SU-DHL-6 (cell line): ENCODE measurements around the gene PCDH17.

ENCODE experiments used
- H2AFZ ChIP-seq: fragments of 200-600 bp; sonication (generic); 2 replicates; pipeline ENCODE4 v1.6.1; 2014; ENCODE audit warnings: low read depth, mild to moderate bottlenecking, moderate library complexity, mixed read lengths, antibody characterized with exemption, low read length; ENCODE audit not compliant: severe bottlenecking
- H3F3A ChIP-seq: fragments of 200-600 bp; shearing (Covaris generic); 2 replicates; pipeline ENCODE4 v1.6.0; 2016; ENCODE audit warnings: antibody characterized with exemption, mild to moderate bottlenecking; ENCODE audit not compliant: insufficient read depth
- H3K27ac ChIP-seq: fragments of 200-600 bp; sonication (generic); 2 replicates; pipeline ENCODE4 v1.5.1; 2016; ENCODE audit warnings: low read depth, mild to moderate bottlenecking, low read length, moderate library complexity, mixed read lengths
- H3K27me3 ChIP-seq: fragments of 200-600 bp; sonication (generic), shearing (Covaris generic); 2 replicates; pipeline ENCODE4 v1.6.0; 2014; ENCODE audit warnings: mild to moderate bottlenecking, low read length
- H3K36me3 ChIP-seq: fragments of 200-600 bp; sonication (generic); 2 replicates; pipeline ENCODE4 v1.6.1; 2014; ENCODE audit warnings: mild to moderate bottlenecking, low read length, mixed read lengths
- H3K4me2 ChIP-seq: fragments of 300-600, 200-600 bp; shearing (Covaris generic), sonication (generic); 2 replicates; pipeline ENCODE4 v1.6.0; 2014; ENCODE audit warnings: low read length, low read depth, mild to moderate bottlenecking; ENCODE audit not compliant: poor library complexity, severe bottlenecking
- H3K4me3 ChIP-seq: fragments of 200-600 bp; sonication (generic); 2 replicates; pipeline ENCODE4 v1.5.1; 2014; ENCODE audit warnings: antibody characterized with exemption, low read length, mild to moderate bottlenecking, mixed read lengths; ENCODE audit not compliant: insufficient read depth, poor library complexity, severe bottlenecking
- H3K79me2 ChIP-seq: fragments of 200-600 bp; sonication (generic); 2 replicates; pipeline ENCODE4 v1.6.1; 2014; ENCODE audit warnings: mild to moderate bottlenecking, low read length, moderate library complexity; ENCODE audit not compliant: insufficient read depth
- H3K9ac ChIP-seq: fragments of 200-600 bp; sonication (generic); 2 replicates; pipeline ENCODE4 v1.7.0; 2014; ENCODE audit warnings: mild to moderate bottlenecking, low read length
- H3K9me2 ChIP-seq: fragments of 200-600 bp; sonication (generic); replicated peaks from 2 replicates; pipeline ENCODE4 v1.6.1; 2014; ENCODE audit warnings: low read length; ENCODE audit not compliant: insufficient read depth
- H3K9me3 ChIP-seq: fragments of 200-600 bp; sonication (generic); 2 replicates; pipeline ENCODE4 v1.6.1; 2014; ENCODE audit warnings: low read length, mixed read lengths; ENCODE audit not compliant: insufficient read depth
- H4K20me1 ChIP-seq: fragments of 200-600 bp; sonication (generic); 2 replicates; pipeline ENCODE4 v1.6.1; 2014; ENCODE audit warnings: low read depth, mild to moderate bottlenecking, antibody characterized with exemption, low read length, moderate library complexity, mixed read lengths
- CTCF ChIP-seq: fragments of 200-600 bp; sonication (generic); IDR thresholded peaks from one replicate; pipeline ENCODE4 v1.5.1; 2017; ENCODE audit warnings: antibody characterized with exemption, mild to moderate bottlenecking, low read length, moderate library complexity; ENCODE audit not compliant: insufficient read depth, poor library complexity, severe bottlenecking
- EZH2phosphoT487 ChIP-seq: fragments of 200-600 bp; sonication (generic), shearing (Covaris generic); conservative IDR thresholded peaks from 2 replicates; pipeline ENCODE4 v1.6.1; 2018; ENCODE audit warnings: mild to moderate bottlenecking, antibody characterized with exemption, low read length, moderate library complexity, mixed read lengths

Gene PCDH17

GRCh38 chr13:57633141-57633949 lies 1.8 kb downstream of the PCDH17 start:
- Histone ChIP-seq H3K4me2 (no peak overlapping the region), H3K27ac (no peak overlapping the region), H3K9me3 (0 out of 2 replicates have a peak, but pooled peaks cover 5% of the 10 kb centered on the region), H3K36me3 (no peaks in the 10 kb centered on the region), H4K20me1 (no peaks in the 10 kb centered on the region), H3K79me2 (no peaks in the 10 kb centered on the region), H3K9ac (no peak overlapping the region), H3F3A (no peaks in the 10 kb centered on the region), H3K9me2 (no peaks in the 10 kb centered on the region), H2AFZ (no peak overlapping the region), H3K4me3 (no peak overlapping the region), H3K27me3 (no peaks in the 10 kb centered on the region)
- TF ChIP-seq CTCF (no peak), EZH2phosphoT487 (no peak)

GRCh38 chr13:57633950-57634838 lies 2.6 kb downstream of the PCDH17 start:
- Histone ChIP-seq H3K27ac (no peak overlapping the region), H3K9me2 (no peaks in the 10 kb centered on the region), H3K79me2 (no peaks in the 10 kb centered on the region), H3K9ac (no peak overlapping the region), H4K20me1 (no peaks in the 10 kb centered on the region), H3K9me3 (0 out of 2 replicates have a peak, but pooled peaks cover 5% of the 10 kb centered on the region), H2AFZ (no peak overlapping the region), H3K4me3 (no peak overlapping the region), H3K36me3 (no peaks in the 10 kb centered on the region), H3K27me3 (no peaks in the 10 kb centered on the region), H3K4me2 (no peak overlapping the region), H3F3A (no peaks in the 10 kb centered on the region)
- TF ChIP-seq CTCF (no peak), EZH2phosphoT487 (no peak)

GRCh38 chr13:57634839-57635165 lies 3.3 kb downstream of the PCDH17 start:
- Histone ChIP-seq H3K27ac (no peak overlapping the region), H3K4me3 (no peak overlapping the region), H3K27me3 (no peaks in the 10 kb centered on the region)

More at GRCh38 chr13:57634839-57635165, 3.3 kb downstream of the PCDH17 start:
- H3K4me2 ChIP-seq, result no peak overlapping the region
- H3K9me2 ChIP-seq, result no peaks in the 10 kb centered on the region
- H4K20me1 ChIP-seq, result no peaks in the 10 kb centered on the region
- H3K79me2 ChIP-seq, result no peaks in the 10 kb centered on the region
- H3F3A ChIP-seq, result no peaks in the 10 kb centered on the region
- no peak overlapping the region for H2AFZ ChIP-seq
- H3K9ac ChIP-seq, result no peak overlapping the region
- no peak for TF ChIP-seq EZH2phosphoT487
- 0 out of 2 replicates have a peak, but pooled peaks cover 5% of the 10 kb centered on the region for H3K9me3 ChIP-seq
- H3K36me3 ChIP-seq, result no peaks in the 10 kb centered on the region
